ENCODE measurements around the gene RHBDL1.

DNA sequence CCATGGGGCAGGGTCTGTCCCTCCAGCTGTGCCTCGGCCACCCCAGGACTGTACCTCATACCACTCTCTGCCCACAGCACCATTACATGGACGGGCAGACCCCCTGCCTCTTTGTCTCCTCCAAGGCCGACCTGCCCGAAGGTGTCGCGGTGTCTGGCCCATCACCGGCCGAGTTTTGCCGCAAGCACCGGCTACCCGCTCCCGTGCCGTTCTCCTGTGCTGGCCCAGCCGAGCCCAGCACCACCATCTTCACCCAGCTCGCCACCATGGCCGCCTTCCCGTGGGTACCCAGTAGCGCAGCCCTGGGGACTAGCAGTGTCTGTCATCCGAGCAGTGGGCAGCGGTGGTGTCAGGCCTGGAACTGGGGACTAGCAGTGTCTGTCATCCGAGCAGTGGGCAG lies 2.6 kb upstream of the RHBDL1 start:
- no peak for TF ChIP-seq CTCF (IDR thresholded peaks at IDR 0.05)
- no peak for TF ChIP-seq POLR2A (IDR thresholded peaks at IDR 0.05)

Data from esophagus squamous epithelium (tissue), 4 donors.